GM18868 (cell line): ENCODE data around the gene TCN1.
"Not testable (repeated sequence)": the region's sequence is repeated elsewhere in the genome, so short reads cannot be mapped to it uniquely, and the experiment has no call there.

ENCODE experiments used
- ATAC-seq: cut with Tn5 transposase; IDR thresholded peaks from one replicate; pipeline ENCODE4 v1.9.1; 2021; ENCODE audit warnings: mild to moderate bottlenecking, moderate library complexity; ENCODE audit not compliant: unreplicated experiment

TCN1 gene

GRCh38 chr11:59866397-59866796, at the start of gene TCN1:
TSS of gene TCN1 (minus strand) at chr11:59866487. CDS start at chr11:59866470, 17 bp downstream.
- ATAC-seq: no peak

GRCh38 chr11:59903569-59903968, 37.3 kb upstream of the TCN1 start:
- not testable (repeated sequence) for ATAC-seq

- ATAC-seq: no peak
Measured at GRCh38 chr11:59901306-59901705, 35.0 kb upstream of the TCN1 start.

- no peak for ATAC-seq
Measured at GRCh38 chr11:59900366-59901126, 34.3 kb upstream of the TCN1 start.

GRCh38 chr11:59899532-59899931, 33.2 kb upstream of the TCN1 start:
- no peak for ATAC-seq

- no peak for ATAC-seq
Measured at GRCh38 chr11:59898650-59899049, 32.4 kb upstream of the TCN1 start.

GRCh38 chr11:59898046-59898445, 31.8 kb upstream of the TCN1 start:
- ATAC-seq: no peak

- ATAC-seq: no peak
Measured at GRCh38 chr11:59894616-59895015, 28.3 kb upstream of the TCN1 start.

GRCh38 chr11:59891781-59892181, 25.5 kb upstream of the TCN1 start:
- no peak for ATAC-seq

GRCh38 chr11:59887156-59887555, 20.9 kb upstream of the TCN1 start:
- ATAC-seq: not testable (repeated sequence)

- no peak for ATAC-seq
Measured at GRCh38 chr11:59883597-59883996, 17.3 kb upstream of the TCN1 start.

- no peak for ATAC-seq
Measured at GRCh38 chr11:59879567-59879966, 13.3 kb upstream of the TCN1 start.

- no peak for ATAC-seq
Measured at GRCh38 chr11:59878575-59878974, 12.3 kb upstream of the TCN1 start, which contains the start of gene OOSP3. TSS of gene OOSP3 (plus strand) at chr11:59878782. CDS start at chr11:59878809, 27 bp downstream.

GRCh38 chr11:59877784-59878183, 11.5 kb upstream of the TCN1 start:
- ATAC-seq: no peak

GRCh38 chr11:59877325-59877724, 11.0 kb upstream of the TCN1 start:
- no peak for ATAC-seq

- no peak for ATAC-seq
Measured at GRCh38 chr11:59875856-59876519, 9.7 kb upstream of the TCN1 start.

GRCh38 chr11:59872076-59872475, 5.8 kb upstream of the TCN1 start:
- no peak for ATAC-seq

- ATAC-seq: no peak
Measured at GRCh38 chr11:59867946-59868345, 1.7 kb upstream of the TCN1 start.

GRCh38 chr11:59866836-59867235, 549 bp upstream of the TCN1 start:
- no peak for ATAC-seq

GRCh38 chr11:59865031-59865430, 1.3 kb downstream of the TCN1 start:
- ATAC-seq: no peak

- ATAC-seq: no peak
Measured at GRCh38 chr11:59862252-59862651, 4.0 kb downstream of the TCN1 start.

GRCh38 chr11:59859673-59860072, 6.6 kb downstream of the TCN1 start:
- ATAC-seq: no peak
